ENCODE data around the gene SDHC.
"Not testable (repeated sequence)": the region's sequence is repeated elsewhere in the genome, so short reads cannot be mapped to it uniquely, and the experiment has no call there.

Gene SDHC

GRCh38 chr1:161311595-161312181 lies 2.5 kb upstream of the SDHC start:
- DNase-seq: no peak

GRCh38 chr1:161313554-161314200 lies 504 bp upstream of the SDHC start:
- no peak for DNase-seq

- DNase-seq: not testable (repeated sequence)
Measured at GRCh38 chr1:161315841-161316674, 1.9 kb downstream of the SDHC start.

DNA sequence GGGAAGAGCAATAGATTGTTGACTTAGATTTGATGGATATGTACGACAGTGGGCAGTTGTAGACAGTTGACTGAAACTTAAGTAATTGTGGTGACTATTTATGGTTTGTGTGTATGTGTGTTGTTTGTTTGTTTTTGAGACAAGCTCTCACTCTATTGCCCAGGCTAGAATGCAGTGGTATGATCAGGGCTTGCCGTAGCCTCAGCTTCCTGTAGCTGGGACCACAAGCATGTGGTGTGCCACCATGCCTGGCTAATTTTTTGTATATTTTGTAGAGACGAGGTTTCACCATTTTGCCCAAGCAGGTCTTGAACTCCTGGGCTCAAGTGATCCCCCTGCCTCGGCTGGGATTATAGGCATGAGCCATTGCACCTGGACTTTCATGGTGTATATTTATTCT lies 9.8 kb downstream of the SDHC start:
- no peak for DNase-seq

- no peak for DNase-seq
Measured at GRCh38 chr1:161330346-161330745, 16.2 kb downstream of the SDHC start.

DNA sequence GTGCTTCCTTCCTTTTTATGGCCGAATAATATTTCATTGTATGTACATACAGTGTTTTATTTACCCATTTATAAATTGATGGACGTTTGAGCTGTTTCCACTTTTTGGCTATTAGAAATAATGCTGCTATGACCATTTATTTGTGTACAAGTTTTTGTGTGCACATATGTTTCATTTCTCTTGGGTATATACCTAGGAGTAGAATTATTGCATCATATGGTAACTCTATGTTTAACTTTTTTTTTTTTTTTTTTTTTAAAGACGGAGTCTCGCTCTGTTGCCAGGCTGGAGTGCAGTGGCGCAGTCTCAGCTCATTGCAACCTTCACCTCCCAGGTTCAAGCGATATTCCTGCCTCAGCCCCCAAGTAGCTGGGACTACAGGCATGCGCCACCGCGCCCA lies 19.0 kb downstream of the SDHC start:
- DNase-seq: no peak

GRCh38 chr1:161335796-161336195 lies 21.6 kb downstream of the SDHC start:
- DNase-seq: no peak

DNA sequence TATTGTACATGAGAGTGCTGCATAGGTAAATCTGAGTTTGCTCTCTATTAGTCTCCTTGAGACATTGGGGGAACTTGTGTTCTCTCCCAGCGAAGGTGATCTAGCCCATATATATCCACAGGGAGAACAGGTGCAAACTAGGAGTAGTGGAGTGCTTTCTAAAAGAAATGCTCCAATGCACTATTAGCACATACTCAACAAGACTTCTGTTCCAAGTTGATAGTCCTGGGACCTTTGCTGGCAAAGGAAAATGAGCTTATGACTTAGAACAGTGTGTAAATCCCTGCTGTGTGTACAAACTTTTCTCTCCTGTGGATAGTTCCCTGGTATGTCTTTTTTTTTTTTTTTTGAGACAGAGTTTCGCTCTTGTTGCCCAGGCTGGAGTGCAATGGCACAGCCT lies 28.0 kb downstream of the SDHC start:
- no peak for DNase-seq

DNA sequence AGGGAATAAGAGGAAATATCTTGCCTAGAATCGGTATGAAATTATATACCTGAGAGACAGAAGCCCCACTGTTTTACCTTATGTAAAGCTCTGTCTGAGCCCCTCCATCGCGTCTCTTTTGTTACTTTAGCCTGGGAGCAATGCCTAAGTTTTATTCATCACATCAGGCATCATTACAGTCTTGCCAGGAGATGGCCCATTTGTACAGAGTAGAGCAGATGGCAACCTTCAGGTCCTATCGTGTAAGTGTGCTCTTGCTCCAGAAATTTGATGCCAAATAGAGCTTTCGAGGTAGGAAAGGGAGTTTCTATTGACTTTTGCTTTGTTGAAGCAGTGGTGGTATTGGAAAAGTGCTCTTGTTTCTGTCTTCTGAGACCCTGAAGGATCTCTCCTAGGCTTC lies 28.6 kb downstream of the SDHC start:
- no peak for DNase-seq

DNA sequence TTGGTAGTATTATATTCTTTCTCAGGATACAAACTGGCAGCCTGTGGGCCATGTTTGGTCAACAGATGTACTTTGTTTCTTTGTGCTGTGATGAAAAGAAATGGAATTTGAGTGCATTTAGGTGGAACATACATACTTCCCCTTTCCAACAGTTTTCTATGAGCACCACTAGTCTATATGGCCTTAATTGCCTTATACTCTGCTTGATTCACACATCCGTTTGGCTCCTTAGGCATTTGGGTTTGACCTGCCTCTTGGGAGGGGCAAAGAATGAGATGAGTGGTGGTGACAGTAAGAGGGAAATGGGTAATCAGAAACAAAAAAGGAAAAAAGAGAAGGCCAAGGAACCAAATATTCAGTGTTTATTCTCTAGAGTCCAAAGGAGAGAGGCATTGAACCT lies 36.5 kb downstream of the SDHC start:
- no peak for DNase-seq

GRCh38 chr1:161351482-161351881 lies 37.3 kb downstream of the SDHC start:
- no peak for DNase-seq

GRCh38 chr1:161357073-161357472 lies 42.9 kb downstream of the SDHC start:
- no peak for DNase-seq

GRCh38 chr1:161359291-161359690 lies 45.1 kb downstream of the SDHC start:
- DNase-seq: no peak

GRCh38 chr1:161364332-161364731 lies 50.2 kb downstream of the SDHC start:
- DNase-seq: no peak

GRCh38 chr1:161365207-161365606 lies 51.0 kb downstream of the SDHC start:
- no peak for DNase-seq

- DNase-seq: peak; percentile 80
Measured at GRCh38 chr1:161367684-161368400, 53.7 kb downstream of the SDHC start, which contains the start of gene CFAP126. TSS of gene CFAP126 (minus strand) at chr1:161367876. CDS start at chr1:161367868, 8 bp downstream.

DNA sequence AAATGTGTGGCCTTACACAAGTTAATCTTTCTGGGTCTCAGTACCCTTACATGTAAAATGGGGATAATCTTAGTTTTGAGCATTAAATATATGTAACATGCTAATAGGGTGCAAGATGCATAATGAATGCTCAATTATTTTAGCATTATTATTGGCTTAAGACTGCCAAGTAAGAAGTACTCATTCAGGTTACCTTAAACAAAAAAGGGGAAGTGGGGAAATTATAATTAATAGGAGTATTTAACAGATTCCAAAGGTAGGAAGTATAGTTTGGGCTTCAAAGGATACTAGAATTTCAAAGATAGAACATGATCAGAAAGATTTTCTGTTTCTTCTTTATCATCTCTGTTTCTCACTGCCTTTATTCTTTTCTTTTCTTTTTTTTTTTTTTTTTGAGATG lies 59.3 kb downstream of the SDHC start:
- DNase-seq: no peak

GRCh38 chr1:161374373-161374772 lies 60.2 kb downstream of the SDHC start:
- DNase-seq: no peak

- no peak for DNase-seq
Measured at GRCh38 chr1:161378014-161378413, 63.8 kb downstream of the SDHC start.

DNA sequence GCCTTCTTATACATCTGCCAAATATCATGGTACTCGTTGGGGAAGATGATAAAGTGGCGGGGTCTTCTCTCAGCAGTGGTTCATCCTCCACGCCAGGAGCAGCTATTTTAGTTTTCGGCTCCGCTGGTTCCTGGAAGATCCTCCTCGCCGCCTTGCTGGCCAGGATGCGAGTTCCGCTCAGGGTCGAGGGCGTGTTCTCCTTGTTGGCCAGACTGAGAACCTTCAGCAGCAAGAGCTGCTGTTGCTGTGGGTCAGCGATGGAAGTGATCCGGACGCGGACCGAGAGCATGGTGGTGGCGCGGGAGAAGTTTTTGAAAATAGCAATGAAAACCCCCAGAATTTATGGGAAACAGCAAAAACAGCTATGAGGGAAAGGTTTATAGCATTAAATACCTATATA lies 64.9 kb downstream of the SDHC start:
- DNase-seq: no peak

GRCh38 chr1:161381707-161382106 lies 67.5 kb downstream of the SDHC start:
- DNase-seq: no peak

DNA sequence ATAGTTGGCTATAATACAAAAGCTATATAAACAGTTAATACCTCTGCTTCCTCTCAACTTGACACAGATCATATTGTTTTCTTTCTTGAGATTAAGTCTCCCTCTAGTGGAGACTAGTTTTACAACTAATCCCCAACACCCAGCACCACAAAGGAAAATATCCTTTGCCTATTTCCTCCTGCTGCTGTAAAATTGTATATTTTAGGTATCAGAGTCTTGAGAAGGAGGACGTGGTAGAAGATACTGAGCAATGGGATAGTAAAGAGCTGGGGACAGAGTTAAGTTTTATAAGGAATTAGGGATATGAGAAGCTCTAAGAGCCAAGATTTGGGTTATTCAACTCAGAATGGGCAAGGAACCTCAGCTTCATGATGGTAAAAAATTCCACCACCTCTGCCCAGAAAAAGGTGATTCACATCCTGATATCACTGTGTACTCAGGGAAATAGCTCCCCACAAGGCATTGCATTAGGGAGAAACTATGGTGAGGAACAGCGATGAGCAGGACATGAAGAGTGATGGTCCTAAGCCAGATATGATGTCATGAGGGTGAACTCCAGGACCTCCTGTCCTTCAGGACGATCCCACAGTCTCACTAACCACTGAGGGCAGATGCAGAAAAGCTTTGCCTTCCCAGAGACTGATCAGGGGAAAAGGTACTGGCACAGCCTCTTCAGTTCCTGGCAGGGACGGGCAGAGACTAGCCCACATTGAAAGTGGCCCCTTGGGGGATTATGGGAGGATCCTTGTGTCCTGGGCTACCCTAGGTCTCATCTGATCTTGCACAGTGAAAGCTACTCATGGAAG lies 68.2 kb downstream of the SDHC start:
- peak; percentile 59 for DNase-seq

DNA sequence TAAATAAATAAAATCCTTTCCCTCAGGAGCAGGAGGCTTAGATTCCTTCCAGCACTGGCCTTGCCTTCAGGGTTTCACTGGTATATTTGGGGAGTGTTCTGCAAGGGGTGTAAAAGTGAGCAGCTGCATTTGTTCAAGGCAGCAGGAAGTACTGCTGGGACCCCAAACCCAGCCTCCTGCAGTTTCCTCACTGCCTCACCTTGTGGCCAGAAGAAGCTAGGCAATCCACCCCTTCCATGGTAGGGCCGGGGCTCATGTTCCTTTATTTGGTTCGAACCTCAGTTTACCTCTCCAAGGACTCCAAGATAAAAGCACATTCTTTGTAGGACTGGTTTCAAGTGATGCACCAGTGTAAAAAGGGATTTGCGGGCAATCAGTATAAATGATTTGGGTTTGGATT lies 74.5 kb downstream of the SDHC start:
- no peak for DNase-seq

Measured in NCI-H1436 (cell line).